Thoracic aorta (tissue), 2 donors: ENCODE results near the gene SCAI. TPM values are rescaled to one million over a fixed set of nuclear protein-coding genes. Genes with fewer than 3 reads are reported as not detected.

ENCODE experiments used
- ATAC-seq: fragments of 150-250 bp; one replicate; pipeline ENCODE4 v1.8.0; 2017; ENCODE audit warnings: low read depth; ENCODE audit not compliant: insufficient number of reproducible peaks, low FRiP score
- DNase-seq: peaks from one replicate; pipeline ENCODE4 v3.0.0-alpha.2; 2020; ENCODE audit warnings: low spot score
- H3K27ac ChIP-seq, 2 donors: fragments of 200-600 bp; sonication (generic); 1 replicate in 1 of 2; 2 replicates in 1 of 2; pipeline ENCODE4 v1.5.1; 2016; ENCODE audit warnings: mild to moderate bottlenecking in 2 of 2, moderate library complexity in 2 of 2
- H3K27me3 ChIP-seq: fragments of 200-600 bp; sonication (generic); replicated peaks from 2 replicates; pipeline ENCODE4 v1.6.0; 2016; ENCODE audit warnings: mild to moderate bottlenecking; ENCODE audit not compliant: insufficient read depth
- H3K36me3 ChIP-seq: fragments of 200-600 bp; sonication (generic); one replicate; pipeline ENCODE4 v1.5.1; 2016
- H3K4me1 ChIP-seq, 2 donors: fragments of 200-600 bp; sonication (generic); 1 replicate in 1 of 2; 2 replicates in 1 of 2; pipeline versions ENCODE4 v1.5.1 to v1.6.0; 2016; ENCODE audit warnings: low read depth in 2 of 2, mild to moderate bottlenecking in 1 of 2; ENCODE audit not compliant: control insufficient read depth in 1 of 2
- H3K4me3 ChIP-seq: fragments of 200-600 bp; sonication (generic); 2 replicates; pipeline ENCODE4 v1.5.1; 2016; ENCODE audit warnings: mild to moderate bottlenecking
- H3K9me3 ChIP-seq: fragments of 200-600 bp; sonication (generic); 2 replicates; pipeline ENCODE4 v1.5.1; 2016
- CTCF ChIP-seq: fragments of 200-600 bp; sonication (generic); IDR thresholded peaks from one replicate; pipeline ENCODE4 v1.5.1; 2019; ENCODE audit warnings: antibody characterized with exemption
- total RNA-seq, 2 donors: library from RNA; depleted of rRNA; stranded (reverse); fragments of >200 nt; gene quantifications; one replicate each; pipeline versions ENCODE4 v1.1.0 to v1.2.3, GENCODE V29; 2016

The SCAI gene
- total RNA-seq, 2 donors from 2014 or later: 5.1 to 12.4 TPM

- ATAC-seq (no peak), DNase-seq (no peak)
- H3K9me3 ChIP-seq: no peaks in the 10 kb centered on the region
- no peak for TF ChIP-seq CTCF
- H3K4me3 ChIP-seq: no peak overlapping the region
- H3K4me1 ChIP-seq: peaks cover under 1 to 21% of the 10 kb centered on the region in 2 donors
- peaks cover 16% of the 10 kb centered on the region for H3K36me3 ChIP-seq
- H3K27ac ChIP-seq: no peak overlapping the region
- H3K27me3 ChIP-seq: no peaks in the 10 kb centered on the region
These were observed 4.1 kb upstream of the SCAI start for GRCh38 chr9:125147401-125147951.

GRCh38 chr9:125146247-125146646 lies 2.9 kb upstream of the SCAI start:
- no peak for ATAC-seq

GRCh38 chr9:125145425-125145824 lies 2.1 kb upstream of the SCAI start:
- Histone ChIP-seq H3K9me3 (no peaks in the 10 kb centered on the region), H3K36me3 (no peaks in the 10 kb centered on the region), H3K27me3 (no peaks in the 10 kb centered on the region), H3K4me3 (no peak overlapping the region), H3K27ac (no peak overlapping the region), H3K4me1 (peaks cover 5 to 24% of the 10 kb centered on the region in 2 donors)
- ATAC-seq (no peak), DNase-seq (no peak)
- no peak for TF ChIP-seq CTCF

More at GRCh38 chr9:125146247-125146646, 2.9 kb upstream of the SCAI start:
- TF ChIP-seq CTCF: no peak
- Histone ChIP-seq H3K9me3 (no peaks in the 10 kb centered on the region), H3K4me3 (no peak overlapping the region), H3K4me1 (peaks cover 5 to 24% of the 10 kb centered on the region in 2 donors), H3K36me3 (peaks cover 6% of the 10 kb centered on the region), H3K27me3 (no peaks in the 10 kb centered on the region), H3K27ac (no peak overlapping the region)
- DNase-seq: no peak

GRCh38 chr9:125142560-125143376 lies 560 bp downstream of the SCAI start:
- DNase-seq (no peak), ATAC-seq (no peak)
- no peaks in the 10 kb centered on the region for H3K9me3 ChIP-seq
- TF ChIP-seq CTCF: no peak
- H3K36me3 ChIP-seq: no peaks in the 10 kb centered on the region
- H3K4me1 ChIP-seq: peaks cover 5 to 24% of the 10 kb centered on the region in 2 donors
- no peaks in the 10 kb centered on the region for H3K27me3 ChIP-seq
- no peak overlapping the region for H3K27ac ChIP-seq
- peak overlapping the region; percentile 89 for H3K4me3 ChIP-seq

GRCh38 chr9:125141751-125142150 lies 1.6 kb downstream of the SCAI start:
- Histone ChIP-seq H3K4me3 (no peak overlapping the region), H3K9me3 (no peaks in the 10 kb centered on the region), H3K36me3 (no peaks in the 10 kb centered on the region), H3K27me3 (no peaks in the 10 kb centered on the region), H3K4me1 (peaks cover 5 to 24% of the 10 kb centered on the region in 2 donors), H3K27ac (no peak overlapping the region)
- TF ChIP-seq CTCF: no peak
- no peak for ATAC-seq
- no peak for DNase-seq
